GM23338 (cell line): ENCODE data around the gene REG1A. TPM values are rescaled to one million over a fixed set of nuclear protein-coding genes. Genes with fewer than 3 reads are reported as not detected.

Source experiments
- ATAC-seq: fragments of 200-7000 bp; cut with Tn5 transposase; 3 replicates; pipeline ENCODE4 v1.9.1; 2020
- DNase-seq: peaks from one replicate; pipeline ENCODE4 v3.0.0-alpha.2; 2015; ENCODE audit warnings: low spot score
- H2AFZ ChIP-seq: fragments of 200-600 bp; sonication (generic); 2 replicates; pipeline ENCODE4 v1.8.0; 2016; ENCODE audit warnings: antibody characterized with exemption, mild to moderate bottlenecking, moderate library complexity
- H3F3A ChIP-seq: fragments of 200-600 bp; sonication (generic); replicated peaks from 2 replicates; pipeline ENCODE4 v1.8.0; 2017; ENCODE audit warnings: antibody characterized with exemption, mixed run types, low read depth
- H3K27ac ChIP-seq: fragments of 200-600 bp; sonication (generic); 2 replicates; pipeline ENCODE4 v1.6.1; 2016; ENCODE audit warnings: low read depth
- H3K27me3 ChIP-seq: fragments of 200-600 bp; sonication (generic); 2 replicates; pipeline ENCODE4 v1.8.0; 2016; ENCODE audit warnings: mild to moderate bottlenecking, mixed run types, moderate library complexity; ENCODE audit not compliant: insufficient read depth
- H3K36me3 ChIP-seq: fragments of 200-600 bp; sonication (generic); 2 replicates; pipeline ENCODE4 v1.8.0; 2016; ENCODE audit warnings: mild to moderate bottlenecking; ENCODE audit not compliant: insufficient read depth
- H3K4me1 ChIP-seq: fragments of 200-600 bp; sonication (generic); 2 replicates; pipeline ENCODE4 v1.8.0; 2016; ENCODE audit warnings: mild to moderate bottlenecking, moderate library complexity; ENCODE audit not compliant: insufficient read depth
- H3K4me2 ChIP-seq: fragments of 200-600 bp; sonication (generic); 2 replicates; pipeline ENCODE4 v1.7.1; 2017; ENCODE audit warnings: mixed run types
- H3K4me3 ChIP-seq: fragments of 200-600 bp; sonication (generic); 2 replicates; pipeline ENCODE4 v1.6.1; 2016; ENCODE audit warnings: mixed run types
- H3K79me2 ChIP-seq: fragments of 200-600 bp; sonication (generic); replicated peaks from 2 replicates; pipeline ENCODE4 v1.8.0; 2017; ENCODE audit warnings: mild to moderate bottlenecking; ENCODE audit not compliant: insufficient read depth
- H3K9me2 ChIP-seq: fragments of 200-600 bp; sonication (generic); 2 replicates; pipeline ENCODE4 v1.8.0; 2017; ENCODE audit not compliant: insufficient read depth
- H4K20me1 ChIP-seq: fragments of 200-600 bp; sonication (generic); replicated peaks from 2 replicates; pipeline ENCODE4 v1.8.0; 2017; ENCODE audit warnings: mild to moderate bottlenecking; ENCODE audit not compliant: insufficient read depth
- H3K27ac Mint-ChIP-seq: 2 replicates; pipeline ENCODE4 v1.8.0; 2020; ENCODE audit warnings: inconsistent platforms, mild to moderate bottlenecking, moderate library complexity, mixed read lengths
- H3K27me3 Mint-ChIP-seq: 3 replicates; pipeline ENCODE4 v1.8.0; 2022; ENCODE audit warnings: low read depth, mild to moderate bottlenecking, moderate library complexity, mixed read lengths, inconsistent platforms; ENCODE audit not compliant: insufficient read depth, poor library complexity
- H3K36me3 Mint-ChIP-seq: 3 replicates; pipeline ENCODE4 v1.8.0; 2021; ENCODE audit warnings: low read depth, mild to moderate bottlenecking, inconsistent platforms, moderate library complexity, mixed read lengths
- H3K4me1 Mint-ChIP-seq: 3 replicates; pipeline ENCODE4 v1.8.0; 2020; ENCODE audit warnings: mild to moderate bottlenecking, inconsistent platforms, mixed read lengths
- H3K4me3 Mint-ChIP-seq: 3 replicates; pipeline ENCODE4 v1.8.0; 2021; ENCODE audit warnings: moderate library complexity, mild to moderate bottlenecking, inconsistent platforms, mixed read lengths
- H3K9me3 Mint-ChIP-seq: 3 replicates; pipeline ENCODE4 v1.8.0; 2020; ENCODE audit warnings: moderate library complexity, mild to moderate bottlenecking, inconsistent platforms, mixed read lengths
- EZH2phosphoT487 ChIP-seq: fragments of 200-600 bp; sonication (generic); IDR thresholded peaks from one replicate; pipeline ENCODE4 v1.8.1; 2018; ENCODE audit warnings: antibody characterized with exemption; ENCODE audit not compliant: unreplicated experiment
- STAT1 ChIP-seq: IDR thresholded peaks from one replicate; pipeline ENCODE4 v1.6.1; 2016; ENCODE audit warnings: antibody characterized with exemption; ENCODE audit not compliant: unreplicated experiment
- ZNF114 ChIP-seq: fragments of 250-450 bp; sonication (Bioruptor Pico); IDR thresholded peaks from 2 replicates; pipeline ENCODE4 v1.5.0; 2020; ENCODE audit warnings: mild to moderate bottlenecking, moderate library complexity
- ZNF331 ChIP-seq: fragments of 250-450 bp; sonication (Bioruptor Pico); IDR thresholded peaks from 2 replicates; pipeline ENCODE4 v1.5.0; 2020; ENCODE audit warnings: low read depth, mild to moderate bottlenecking, moderate library complexity
- polyA plus RNA-seq: library from polyadenylated mRNA; unstranded; fragments of >200 nt; fragmentation: Nextera tagmentation; extraction: Ambion mirVana; gene quantifications from 2 replicates; pipeline ENCODE4 v1.2.1, GENCODE V29; 2016
- total RNA-seq: library from RNA; depleted of rRNA; stranded (reverse); fragments of >200 nt; shearing (Covaris generic); gene quantifications from 2 replicates; pipeline ENCODE4 v1.2.3, GENCODE V29; 2014
- TF ChIP-seq, protein P1 (sequence below): IDR thresholded peaks from 2 replicates; pipeline ENCODE4 v1.6.1; 2016; ENCODE audit warnings: antibody characterized with exemption
- TF ChIP-seq, protein P2 (sequence below), 2 experiments: fragments of 200-600 bp in 1 of 2; sonication (generic) in 1 of 2; conservative IDR thresholded peaks; 2 replicates each; pipeline versions ENCODE4 v1.5.1 to v1.6.1; 2016 to 2017; ENCODE audit warnings: antibody characterized with exemption in 2 of 2, low read depth in 2 of 2, mild to moderate bottlenecking in 2 of 2, moderate library complexity in 1 of 2

Gene REG1A
- total and polyA plus RNA-seq, 2 experiments from 2014 or later: not detected

DNA sequence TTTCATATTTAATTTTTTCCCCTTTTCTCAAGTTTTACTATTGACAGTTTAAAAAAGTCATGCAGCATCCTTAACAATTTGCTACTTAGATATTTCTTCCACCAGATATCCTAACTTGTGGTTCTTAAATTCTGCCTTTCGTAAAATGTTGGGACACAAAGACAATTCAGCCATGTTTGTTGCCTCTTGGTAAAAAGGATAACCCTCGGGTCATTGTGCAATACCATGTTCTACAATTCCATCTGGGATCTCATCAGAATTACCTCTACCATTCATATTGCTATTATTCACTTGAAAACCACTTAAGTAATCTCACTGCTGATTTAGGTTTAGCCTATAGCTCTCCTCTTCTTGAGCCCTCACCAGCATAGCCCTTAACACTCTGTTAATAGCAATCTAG, 19.3 kb upstream of the REG1A start:
- Mint-ChIP-seq H3K4me3 (no peak overlapping the region), H3K27me3 (peaks cover 5% of the 10 kb centered on the region), H3K4me1 (no peaks in the 10 kb centered on the region), H3K27ac (no peak overlapping the region), H3K36me3 (peaks cover 8% of the 10 kb centered on the region; the same call in 2 of the 3 replicates), H3K9me3 (peaks cover 13% of the 10 kb centered on the region)
- Histone ChIP-seq H3K9me2 (0 out of 2 replicates have a peak, but pooled peaks cover 5% of the 10 kb centered on the region), H3K36me3 (no peaks in the 10 kb centered on the region), H3K4me3 (no peak overlapping the region), H3K27me3 (no peaks in the 10 kb centered on the region), H3K4me2 (no peak overlapping the region), H3K4me1 (no peaks in the 10 kb centered on the region), H3K79me2 (no peaks in the 10 kb centered on the region), H2AFZ (no peak overlapping the region), H3F3A (no peaks in the 10 kb centered on the region), H3K27ac (no peak overlapping the region), H4K20me1 (no peaks in the 10 kb centered on the region)
- TF ChIP-seq, protein P1, sequence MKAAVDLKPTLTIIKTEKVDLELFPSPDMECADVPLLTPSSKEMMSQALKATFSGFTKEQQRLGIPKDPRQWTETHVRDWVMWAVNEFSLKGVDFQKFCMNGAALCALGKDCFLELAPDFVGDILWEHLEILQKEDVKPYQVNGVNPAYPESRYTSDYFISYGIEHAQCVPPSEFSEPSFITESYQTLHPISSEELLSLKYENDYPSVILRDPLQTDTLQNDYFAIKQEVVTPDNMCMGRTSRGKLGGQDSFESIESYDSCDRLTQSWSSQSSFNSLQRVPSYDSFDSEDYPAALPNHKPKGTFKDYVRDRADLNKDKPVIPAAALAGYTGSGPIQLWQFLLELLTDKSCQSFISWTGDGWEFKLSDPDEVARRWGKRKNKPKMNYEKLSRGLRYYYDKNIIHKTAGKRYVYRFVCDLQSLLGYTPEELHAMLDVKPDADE: no peak
- no peak for TF ChIP-seq EZH2phosphoT487
- TF ChIP-seq ZNF114 (CRISPR knock-in tag): no peak
- TF ChIP-seq, protein P2, sequence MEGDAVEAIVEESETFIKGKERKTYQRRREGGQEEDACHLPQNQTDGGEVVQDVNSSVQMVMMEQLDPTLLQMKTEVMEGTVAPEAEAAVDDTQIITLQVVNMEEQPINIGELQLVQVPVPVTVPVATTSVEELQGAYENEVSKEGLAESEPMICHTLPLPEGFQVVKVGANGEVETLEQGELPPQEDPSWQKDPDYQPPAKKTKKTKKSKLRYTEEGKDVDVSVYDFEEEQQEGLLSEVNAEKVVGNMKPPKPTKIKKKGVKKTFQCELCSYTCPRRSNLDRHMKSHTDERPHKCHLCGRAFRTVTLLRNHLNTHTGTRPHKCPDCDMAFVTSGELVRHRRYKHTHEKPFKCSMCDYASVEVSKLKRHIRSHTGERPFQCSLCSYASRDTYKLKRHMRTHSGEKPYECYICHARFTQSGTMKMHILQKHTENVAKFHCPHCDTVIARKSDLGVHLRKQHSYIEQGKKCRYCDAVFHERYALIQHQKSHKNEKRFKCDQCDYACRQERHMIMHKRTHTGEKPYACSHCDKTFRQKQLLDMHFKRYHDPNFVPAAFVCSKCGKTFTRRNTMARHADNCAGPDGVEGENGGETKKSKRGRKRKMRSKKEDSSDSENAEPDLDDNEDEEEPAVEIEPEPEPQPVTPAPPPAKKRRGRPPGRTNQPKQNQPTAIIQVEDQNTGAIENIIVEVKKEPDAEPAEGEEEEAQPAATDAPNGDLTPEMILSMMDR (conservative IDR thresholded peaks at IDR 0.05; ENCODE audit: low read depth in 2 of 2): no peak
- DNase-seq: no peak
- ATAC-seq: no peak

DNA sequence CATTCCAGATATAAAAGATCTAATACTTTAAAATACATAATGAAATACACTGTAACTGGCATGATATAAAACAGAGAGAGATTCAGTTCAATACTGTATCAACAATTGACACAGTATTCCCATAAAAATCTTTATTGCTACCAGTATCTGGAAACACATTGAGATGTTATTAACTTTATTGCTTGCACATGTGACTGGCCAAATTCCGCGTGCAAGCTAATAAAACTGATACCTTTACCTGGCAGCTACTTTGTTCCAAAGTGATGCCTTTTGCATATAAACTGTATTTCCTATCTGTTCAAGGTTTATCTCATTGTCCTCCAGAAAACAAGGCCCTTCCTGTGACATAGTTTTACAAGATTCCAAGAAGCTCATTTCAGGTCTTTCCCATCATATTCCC, 17.1 kb upstream of the REG1A start:
- Histone ChIP-seq H2AFZ (no peak overlapping the region), H3K9me2 (0 out of 2 replicates have a peak, but pooled peaks cover 5% of the 10 kb centered on the region), H3K27ac (no peak overlapping the region), H3K27me3 (no peaks in the 10 kb centered on the region), H4K20me1 (no peaks in the 10 kb centered on the region), H3K36me3 (no peaks in the 10 kb centered on the region), H3K79me2 (no peaks in the 10 kb centered on the region), H3K4me3 (no peak overlapping the region), H3K4me1 (no peaks in the 10 kb centered on the region), H3F3A (no peaks in the 10 kb centered on the region), H3K4me2 (no peak overlapping the region)
- Mint-ChIP-seq H3K4me3 (no peak overlapping the region), H3K27ac (no peak overlapping the region), H3K4me1 (no peaks in the 10 kb centered on the region), H3K9me3 (peaks cover 13% of the 10 kb centered on the region), H3K27me3 (peaks cover 5% of the 10 kb centered on the region), H3K36me3 (peaks cover 8% of the 10 kb centered on the region; the same call in 2 of the 3 replicates)
- ATAC-seq (no peak), DNase-seq (no peak)
- TF ChIP-seq, protein P2 (conservative IDR thresholded peaks at IDR 0.05; ENCODE audit: low read depth in 2 of 2): no peak
- TF ChIP-seq ZNF331 (CRISPR knock-in tag): no peak
- no peak for TF ChIP-seq STAT1
- TF ChIP-seq EZH2phosphoT487: no peak
